MM.1S (cell line): ENCODE measurements around the gene AHCYL2.

ENCODE experiments used
- EZH2 ChIP-seq: fragments of 300-600 bp; sonication (generic); optimal IDR thresholded peaks from 2 replicates; pipeline ENCODE3; 2017; ENCODE audit warnings: low read depth, mild to moderate bottlenecking, antibody characterized with exemption, low read length, mixed read lengths
- TF ChIP-seq, protein P1 (sequence below): fragments of 300-600 bp; sonication (generic); IDR thresholded peaks from 2 replicates; pipeline ENCODE4 v1.5.1; 2016; ENCODE audit warnings: antibody characterized with exemption, low read length, mixed read lengths

- TF ChIP-seq, protein P1, sequence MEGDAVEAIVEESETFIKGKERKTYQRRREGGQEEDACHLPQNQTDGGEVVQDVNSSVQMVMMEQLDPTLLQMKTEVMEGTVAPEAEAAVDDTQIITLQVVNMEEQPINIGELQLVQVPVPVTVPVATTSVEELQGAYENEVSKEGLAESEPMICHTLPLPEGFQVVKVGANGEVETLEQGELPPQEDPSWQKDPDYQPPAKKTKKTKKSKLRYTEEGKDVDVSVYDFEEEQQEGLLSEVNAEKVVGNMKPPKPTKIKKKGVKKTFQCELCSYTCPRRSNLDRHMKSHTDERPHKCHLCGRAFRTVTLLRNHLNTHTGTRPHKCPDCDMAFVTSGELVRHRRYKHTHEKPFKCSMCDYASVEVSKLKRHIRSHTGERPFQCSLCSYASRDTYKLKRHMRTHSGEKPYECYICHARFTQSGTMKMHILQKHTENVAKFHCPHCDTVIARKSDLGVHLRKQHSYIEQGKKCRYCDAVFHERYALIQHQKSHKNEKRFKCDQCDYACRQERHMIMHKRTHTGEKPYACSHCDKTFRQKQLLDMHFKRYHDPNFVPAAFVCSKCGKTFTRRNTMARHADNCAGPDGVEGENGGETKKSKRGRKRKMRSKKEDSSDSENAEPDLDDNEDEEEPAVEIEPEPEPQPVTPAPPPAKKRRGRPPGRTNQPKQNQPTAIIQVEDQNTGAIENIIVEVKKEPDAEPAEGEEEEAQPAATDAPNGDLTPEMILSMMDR = no peak
- TF ChIP-seq EZH2 = no peak
These were observed 31.4 kb downstream of the AHCYL2 start for GRCh38 chr7:129256221-129256620.
